NAMALWA (cell line): ENCODE measurements around the gene YBEY.

Source experiments
- DNase-seq: peaks from one replicate; pipeline ENCODE4 v3.0.0-alpha.2; 2015; ENCODE audit warnings: low spot score

Gene YBEY

GRCh38 chr21:46328151-46328550, 42.0 kb downstream of the YBEY start:
- DNase-seq = no peak

- DNase-seq = no peak
Measured at GRCh38 chr21:46329796-46330195, 43.7 kb downstream of the YBEY start.

GRCh38 chr21:46334351-46335140, 48.4 kb downstream of the YBEY start:
- DNase-seq = no peak

- no peak for DNase-seq
Measured at GRCh38 chr21:46336603-46337002, 50.5 kb downstream of the YBEY start.

DNA sequence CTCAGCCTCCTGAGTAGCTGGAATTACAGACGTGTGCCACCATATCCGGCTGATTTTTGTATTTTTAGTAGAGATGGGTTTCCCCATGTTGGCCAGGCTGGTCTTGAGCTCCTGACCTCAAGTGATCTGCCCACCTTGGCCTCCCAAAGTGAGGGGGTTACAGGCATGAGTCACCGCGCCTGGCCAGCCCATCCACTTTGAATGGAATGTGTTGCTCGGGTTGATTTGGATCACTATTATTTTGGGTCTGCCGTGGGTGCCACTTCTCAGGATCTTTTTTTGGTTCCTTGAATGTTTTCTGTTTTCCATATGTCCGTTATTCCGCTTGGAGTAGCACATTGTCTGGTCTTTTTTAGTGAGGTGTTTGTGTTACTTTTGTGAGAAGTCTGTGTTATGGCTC, 54.9 kb downstream of the YBEY start:
- no peak for DNase-seq

DNA sequence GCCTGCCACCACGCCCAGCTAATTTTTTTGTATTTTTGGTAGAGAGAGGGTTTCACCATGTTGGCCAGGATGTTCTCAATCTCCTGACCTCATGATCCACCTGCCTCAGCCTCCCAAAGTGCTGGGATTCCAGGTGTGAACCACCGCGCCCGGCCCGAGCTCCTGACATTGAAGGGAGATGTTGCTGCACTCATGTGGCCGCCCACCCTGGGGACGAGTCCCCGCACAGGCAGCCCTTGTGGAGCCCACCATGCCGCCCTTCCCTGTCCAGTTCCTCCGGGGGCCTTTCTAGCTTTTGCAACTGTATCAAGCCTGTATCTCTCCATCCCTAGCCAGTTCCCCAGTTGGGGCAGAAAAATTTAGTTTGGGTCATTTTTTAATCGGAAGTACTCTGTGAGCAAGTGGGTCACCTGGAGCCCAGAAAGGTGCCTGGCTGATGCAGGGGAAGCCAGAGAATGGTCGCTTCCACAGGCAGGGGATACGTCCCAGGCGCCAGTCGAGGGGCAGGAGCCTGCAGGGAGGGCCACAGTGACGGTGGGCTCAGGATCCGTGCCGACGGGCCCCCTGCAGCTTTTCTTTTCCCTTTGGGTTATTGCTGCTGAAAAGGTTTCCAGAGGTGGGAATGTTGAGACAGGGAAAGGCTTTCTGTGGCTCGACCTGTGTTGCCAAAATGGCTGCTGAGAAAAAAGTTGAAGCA, 58.2 kb downstream of the YBEY start:
- DNase-seq = no peak

DNA sequence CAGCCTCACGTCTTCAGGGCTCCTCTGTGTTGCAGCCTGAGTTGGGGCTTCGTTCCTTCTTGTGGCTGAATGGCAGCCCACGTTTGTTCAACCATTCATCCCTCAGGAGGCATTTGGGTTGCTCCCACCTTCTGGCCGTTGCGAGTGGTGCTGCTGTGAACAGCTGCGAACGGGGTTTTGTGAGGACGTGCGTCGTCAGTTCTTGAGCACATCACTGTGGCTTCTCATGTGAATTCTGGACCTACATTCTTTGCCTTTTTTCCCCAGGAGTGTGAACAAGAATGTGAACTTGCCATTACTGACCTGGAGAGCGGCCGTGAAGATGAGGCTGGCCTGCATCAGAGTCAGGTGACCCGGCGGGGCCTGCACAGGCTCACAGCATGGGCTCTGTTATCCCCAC, 59.7 kb downstream of the YBEY start:
- DNase-seq = no peak

GRCh38 chr21:46346296-46347202, 60.4 kb downstream of the YBEY start:
- no peak for DNase-seq

DNA sequence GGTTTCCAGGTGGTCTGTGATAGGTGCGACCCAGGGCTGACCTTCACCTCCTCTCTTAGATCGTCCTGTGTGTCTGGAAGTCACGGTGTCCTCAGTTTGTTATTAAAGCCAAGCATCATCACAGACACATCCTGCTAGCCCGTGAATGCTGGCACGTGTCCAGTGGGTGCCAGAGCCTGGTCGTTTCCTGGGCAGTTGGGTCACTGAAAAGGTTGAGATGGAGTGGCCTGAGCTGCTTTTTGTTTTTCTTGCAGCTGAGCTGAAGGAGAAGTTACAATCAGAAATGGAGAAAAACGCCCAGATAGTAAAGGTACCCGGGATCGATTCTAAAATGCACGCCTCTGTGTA, 61.0 kb downstream of the YBEY start:
- DNase-seq = no peak
